ENCODE results near the gene LRRC23.

Gene LRRC23

DNA sequence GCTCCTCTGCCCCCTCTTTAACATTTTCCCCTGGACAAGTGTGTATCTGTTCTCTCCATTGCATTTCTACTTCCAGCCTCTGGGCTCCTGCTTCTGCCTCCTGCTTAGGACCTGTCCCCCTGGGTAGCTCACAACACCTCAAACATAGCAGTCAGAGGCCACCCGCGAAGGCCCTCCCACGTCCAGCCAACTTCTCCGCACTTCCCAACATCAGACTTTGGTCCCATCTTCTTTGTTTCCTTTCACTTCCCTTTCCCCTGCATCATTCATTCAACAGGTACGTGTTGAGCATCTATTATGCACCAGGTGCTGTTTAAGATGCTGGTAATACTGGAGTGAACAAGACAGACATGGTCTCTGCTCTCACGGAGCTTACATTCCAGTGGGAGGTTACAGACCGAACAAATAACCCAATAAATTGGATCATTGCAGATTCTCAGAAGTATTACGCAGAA is 42.3 kb downstream of the LRRC23 start:
- no peak for DNase-seq

DNA sequence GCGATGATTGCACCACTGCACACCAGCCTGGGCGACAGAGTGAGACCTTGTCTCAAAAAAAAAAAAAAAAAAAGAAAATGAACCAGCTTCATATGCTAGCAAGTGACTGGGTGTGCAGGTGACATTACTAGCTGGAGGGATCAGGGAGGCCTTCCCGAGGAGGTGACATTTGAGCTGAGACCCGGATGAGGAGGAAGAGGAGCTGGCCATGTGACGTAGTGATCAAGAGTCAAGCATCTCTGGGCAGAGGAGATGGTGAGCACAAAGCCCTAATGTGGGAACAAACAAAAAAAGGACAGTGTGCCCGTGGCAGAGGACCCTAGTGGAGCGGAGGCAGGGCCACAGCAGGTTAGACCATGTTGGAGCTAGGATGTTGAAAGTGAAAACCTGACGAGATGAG is 43.0 kb downstream of the LRRC23 start:
- no peak for DNase-seq

DNA sequence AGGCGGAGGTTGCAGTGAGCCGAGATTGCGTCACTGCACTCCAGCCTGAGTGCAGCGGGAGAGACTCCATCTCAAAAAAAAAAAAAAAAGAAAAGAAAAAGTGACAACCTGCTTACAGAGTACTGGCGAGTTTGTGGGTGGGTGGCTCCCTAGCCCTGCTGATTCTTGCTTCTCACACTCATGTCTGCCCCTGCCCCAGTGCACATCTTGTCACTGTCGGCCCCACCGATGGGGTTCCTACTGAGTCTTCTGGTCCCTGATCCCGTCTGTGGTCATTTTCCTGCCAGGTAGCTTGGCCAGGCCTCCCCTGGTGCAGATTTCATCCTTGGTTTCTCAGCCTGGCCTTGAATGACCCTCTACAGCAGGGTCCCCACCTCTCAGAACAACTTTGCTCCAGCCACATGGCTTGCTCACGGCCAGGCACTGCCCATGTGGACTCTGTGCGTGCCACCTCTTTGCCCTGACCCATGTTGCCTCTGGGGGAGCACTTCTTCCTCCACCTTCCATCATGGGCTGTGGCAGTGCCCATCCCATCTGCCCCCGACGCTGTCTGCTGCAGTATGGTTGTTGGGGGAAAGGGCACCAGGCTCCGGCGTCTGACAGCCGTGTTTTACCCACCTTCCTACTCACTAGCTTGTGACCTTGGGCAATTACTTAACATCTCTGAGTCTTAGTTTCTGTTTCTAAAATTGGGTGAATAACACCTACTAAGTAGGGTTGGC is 44.4 kb downstream of the LRRC23 start:
- DNase-seq: no peak

DNA sequence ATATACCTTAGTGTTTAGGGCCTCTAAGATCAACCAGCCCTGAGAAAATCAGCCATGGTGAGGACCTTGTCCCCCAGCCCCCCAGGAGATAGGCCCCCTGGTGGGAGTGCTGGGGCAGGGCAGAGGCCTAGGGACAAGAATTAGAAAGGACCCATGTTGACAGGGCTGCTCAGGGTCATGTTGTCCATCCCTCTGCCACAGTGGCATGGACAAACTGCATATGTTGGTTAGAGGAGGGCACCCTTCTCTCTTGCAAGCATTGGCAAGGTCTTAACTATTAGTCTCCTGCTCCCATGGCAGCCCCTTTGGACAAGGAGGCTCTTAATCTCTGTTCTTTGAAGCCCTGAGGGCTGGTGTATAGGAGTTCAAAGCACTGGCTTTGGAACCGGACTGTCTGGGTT is 45.8 kb downstream of the LRRC23 start:
- DNase-seq: no peak

DNA sequence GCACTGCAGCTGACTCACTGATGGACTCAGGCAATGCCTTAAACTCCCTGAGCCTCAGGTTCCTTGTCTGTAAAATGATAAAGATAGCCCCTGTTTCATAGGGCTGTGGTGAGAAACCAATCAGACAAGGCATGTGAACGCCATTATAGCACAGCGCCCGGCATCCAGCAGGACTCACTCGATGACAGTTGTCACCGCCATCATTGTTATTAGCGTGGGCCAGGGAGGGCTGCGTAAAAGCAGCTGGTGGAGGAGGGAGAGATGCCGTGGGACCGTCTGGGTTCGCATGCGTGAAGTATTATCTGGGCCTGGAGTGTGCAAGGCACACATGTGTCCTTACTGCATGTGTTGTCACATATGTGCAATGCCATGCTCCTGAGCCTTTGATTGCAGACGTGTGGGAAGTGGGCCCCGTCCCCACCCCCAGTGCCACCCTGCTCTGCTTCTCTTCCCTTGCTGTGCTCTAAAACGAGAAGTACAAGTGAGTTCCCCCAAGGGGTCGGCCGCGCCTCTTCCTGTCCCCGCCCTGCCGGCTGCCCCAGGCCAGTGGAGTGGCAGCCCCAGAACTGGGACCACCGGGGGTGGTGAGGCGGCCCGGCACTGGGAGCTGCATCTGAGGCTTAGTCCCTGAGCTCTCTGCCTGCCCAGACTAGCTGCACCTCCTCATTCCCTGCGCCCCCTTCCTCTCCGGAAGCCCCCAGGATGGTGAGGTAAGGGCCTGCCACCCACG is 46.4 kb downstream of the LRRC23 start, which contains the start of gene PTPN6:
PTPN6 (plus strand) TSS at position 546 of the 730 bp plus-strand sequence; CDS start at position 703, 157 bp downstream.
- no peak for DNase-seq

DNA sequence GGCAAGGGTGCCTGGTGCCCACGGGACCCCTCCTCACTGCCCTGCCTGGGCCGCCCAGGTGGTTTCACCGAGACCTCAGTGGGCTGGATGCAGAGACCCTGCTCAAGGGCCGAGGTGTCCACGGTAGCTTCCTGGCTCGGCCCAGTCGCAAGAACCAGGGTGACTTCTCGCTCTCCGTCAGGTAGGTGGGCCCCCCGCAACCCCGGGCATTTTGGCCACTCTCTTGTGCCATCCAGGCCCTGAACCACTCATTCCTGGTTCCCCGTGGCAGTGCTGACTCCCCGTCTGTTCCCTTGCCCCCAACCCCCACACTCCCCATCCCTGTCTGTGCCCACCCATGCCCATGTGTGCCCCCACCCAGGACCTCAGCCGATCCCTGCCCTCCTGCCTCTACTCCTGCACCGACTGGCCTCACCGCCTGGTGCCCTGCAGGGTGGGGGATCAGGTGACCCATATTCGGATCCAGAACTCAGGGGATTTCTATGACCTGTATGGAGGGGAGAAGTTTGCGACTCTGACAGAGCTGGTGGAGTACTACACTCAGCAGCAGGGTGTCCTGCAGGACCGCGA is 47.0 kb downstream of the LRRC23 start:
- no peak for DNase-seq

DNA sequence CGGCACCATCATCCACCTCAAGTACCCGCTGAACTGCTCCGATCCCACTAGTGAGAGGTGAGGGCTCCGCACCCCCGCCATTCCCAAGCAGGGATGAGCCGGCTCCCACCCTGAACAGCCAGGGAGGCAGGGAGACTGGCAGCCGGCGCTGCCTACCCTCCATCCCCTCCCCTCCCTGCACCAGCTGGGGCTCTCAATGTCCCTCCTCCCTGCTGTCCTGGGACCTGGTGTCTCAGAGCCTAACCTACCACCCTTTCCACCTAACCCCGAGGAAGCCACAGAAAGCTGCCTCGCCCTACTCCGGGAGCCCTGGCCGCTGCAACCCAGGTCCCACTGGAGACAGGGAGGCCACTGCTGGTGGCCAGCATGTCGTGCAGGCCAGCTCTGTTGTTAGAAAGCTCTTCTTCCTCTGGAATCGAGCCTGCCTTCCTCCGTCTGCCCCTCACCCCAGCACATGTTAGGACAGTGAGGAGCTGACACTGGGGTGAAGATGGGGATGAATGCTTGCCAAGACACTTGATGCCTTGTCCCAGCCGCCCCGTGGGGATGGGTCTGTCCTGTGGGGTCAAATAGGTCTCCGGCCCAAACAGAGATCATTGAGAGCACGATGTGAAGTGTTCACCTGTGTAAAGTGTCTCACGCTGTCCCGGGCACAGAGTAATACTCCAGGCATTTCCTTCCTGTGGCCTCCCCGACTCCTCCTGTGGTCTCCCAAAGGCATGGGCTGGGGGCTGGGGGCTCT is 47.7 kb downstream of the LRRC23 start:
- DNase-seq: no peak

DNA sequence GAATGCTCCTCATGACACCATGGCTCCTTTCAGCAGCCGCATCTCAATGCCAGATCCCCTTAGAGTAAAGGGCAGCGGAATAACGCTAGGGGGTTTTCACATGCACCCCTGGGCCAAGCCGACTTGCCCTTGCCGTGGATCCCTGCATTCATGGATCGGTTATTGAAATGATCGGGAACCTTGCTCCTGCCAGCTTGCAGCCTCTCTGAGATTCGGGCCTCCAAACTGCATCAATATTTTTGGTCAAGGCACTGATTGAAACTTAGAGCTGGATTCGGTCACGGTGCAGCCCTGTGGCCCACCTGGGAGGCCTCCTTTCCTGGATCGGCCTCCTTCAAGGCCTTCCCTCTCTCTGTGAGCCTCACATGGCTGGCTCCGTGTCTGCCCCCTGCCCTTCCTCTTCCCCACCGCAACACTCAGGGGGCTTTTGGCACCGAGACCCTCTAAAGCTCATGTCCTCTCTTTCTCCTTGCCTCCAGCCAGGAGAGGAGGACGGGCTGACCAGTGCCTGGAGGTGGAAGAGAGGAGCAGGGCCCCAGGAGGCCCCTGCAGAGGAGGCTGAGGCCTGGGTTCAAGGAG is 48.3 kb downstream of the LRRC23 start:
- no peak for DNase-seq

DNA sequence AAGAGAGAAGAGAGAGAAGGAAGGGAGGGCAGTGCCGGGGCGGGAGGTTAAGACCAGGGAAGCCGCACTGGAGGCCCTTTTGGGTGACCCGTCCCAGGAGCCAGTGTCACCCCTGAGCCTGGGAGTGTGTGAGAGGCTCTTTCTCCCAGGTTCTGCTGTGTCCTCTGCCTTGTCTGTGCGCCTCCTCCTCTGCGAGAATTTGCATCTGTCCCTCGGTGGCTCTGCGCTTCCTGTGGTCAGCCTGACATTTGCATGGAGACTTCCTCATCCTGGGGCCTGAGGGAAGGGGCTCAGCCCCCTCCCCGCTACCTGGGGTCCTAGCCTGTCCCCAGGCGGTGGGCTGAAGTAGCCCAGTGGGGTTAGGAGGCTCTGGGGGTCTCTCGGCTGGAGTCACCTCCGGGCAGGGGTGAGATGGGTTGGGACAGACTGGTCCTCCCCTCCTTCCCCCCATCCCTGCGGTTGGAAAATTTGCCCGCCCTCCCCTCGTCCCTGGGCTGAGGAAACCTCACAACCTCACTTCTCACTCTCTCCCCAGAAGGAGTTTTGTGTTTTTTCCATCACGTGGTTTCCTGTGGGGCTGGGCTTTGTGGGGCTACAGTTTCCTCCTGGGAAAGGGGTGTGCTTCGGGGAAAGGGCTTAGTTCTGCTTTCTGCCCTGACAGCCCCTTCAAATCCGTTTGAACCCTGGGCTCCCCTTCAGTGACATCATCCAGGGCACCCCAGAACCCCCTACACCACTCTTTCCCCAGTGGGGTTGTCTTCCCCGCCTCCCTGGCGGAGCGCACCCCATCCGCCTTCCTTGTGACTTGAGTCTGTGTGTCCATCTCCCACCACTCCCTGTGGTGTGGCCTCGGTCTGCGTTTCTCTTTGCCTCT is 49.1 kb downstream of the LRRC23 start:
- no peak for DNase-seq

DNA sequence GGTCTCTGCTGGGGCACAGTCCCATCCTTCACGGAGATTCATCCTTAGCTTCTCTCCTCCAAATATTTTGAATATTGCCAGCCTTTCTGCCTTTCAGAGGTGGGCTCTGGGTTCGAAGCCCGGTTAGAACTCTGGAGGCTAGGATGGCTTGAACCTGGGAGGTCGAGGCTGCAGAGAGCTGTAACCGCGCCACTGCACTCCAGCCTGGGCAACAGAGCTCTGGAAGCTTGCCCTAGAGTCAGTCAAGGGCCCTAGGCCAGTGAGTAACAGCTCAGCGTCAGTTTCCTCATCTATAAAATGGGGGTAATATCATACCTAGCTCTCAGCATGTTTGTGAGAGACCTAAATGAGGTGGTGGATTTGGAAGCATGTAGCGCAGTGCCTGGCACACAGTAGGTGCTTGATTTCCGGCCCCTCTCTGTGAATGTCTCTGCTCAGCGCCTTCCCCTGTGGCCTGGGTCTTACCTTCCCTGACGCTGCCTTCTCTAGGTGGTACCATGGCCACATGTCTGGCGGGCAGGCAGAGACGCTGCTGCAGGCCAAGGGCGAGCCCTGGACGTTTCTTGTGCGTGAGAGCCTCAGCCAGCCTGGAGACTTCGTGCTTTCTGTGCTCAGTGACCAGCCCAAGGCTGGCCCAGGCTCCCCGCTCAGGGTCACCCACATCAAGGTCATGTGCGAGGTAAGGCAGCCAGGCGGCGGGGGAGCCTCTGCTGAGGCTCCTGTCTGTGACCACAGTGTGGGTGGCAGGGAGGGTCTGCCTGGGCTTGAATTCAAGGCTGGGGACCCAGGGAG is 49.9 kb downstream of the LRRC23 start:
- DNase-seq: no peak

DNA sequence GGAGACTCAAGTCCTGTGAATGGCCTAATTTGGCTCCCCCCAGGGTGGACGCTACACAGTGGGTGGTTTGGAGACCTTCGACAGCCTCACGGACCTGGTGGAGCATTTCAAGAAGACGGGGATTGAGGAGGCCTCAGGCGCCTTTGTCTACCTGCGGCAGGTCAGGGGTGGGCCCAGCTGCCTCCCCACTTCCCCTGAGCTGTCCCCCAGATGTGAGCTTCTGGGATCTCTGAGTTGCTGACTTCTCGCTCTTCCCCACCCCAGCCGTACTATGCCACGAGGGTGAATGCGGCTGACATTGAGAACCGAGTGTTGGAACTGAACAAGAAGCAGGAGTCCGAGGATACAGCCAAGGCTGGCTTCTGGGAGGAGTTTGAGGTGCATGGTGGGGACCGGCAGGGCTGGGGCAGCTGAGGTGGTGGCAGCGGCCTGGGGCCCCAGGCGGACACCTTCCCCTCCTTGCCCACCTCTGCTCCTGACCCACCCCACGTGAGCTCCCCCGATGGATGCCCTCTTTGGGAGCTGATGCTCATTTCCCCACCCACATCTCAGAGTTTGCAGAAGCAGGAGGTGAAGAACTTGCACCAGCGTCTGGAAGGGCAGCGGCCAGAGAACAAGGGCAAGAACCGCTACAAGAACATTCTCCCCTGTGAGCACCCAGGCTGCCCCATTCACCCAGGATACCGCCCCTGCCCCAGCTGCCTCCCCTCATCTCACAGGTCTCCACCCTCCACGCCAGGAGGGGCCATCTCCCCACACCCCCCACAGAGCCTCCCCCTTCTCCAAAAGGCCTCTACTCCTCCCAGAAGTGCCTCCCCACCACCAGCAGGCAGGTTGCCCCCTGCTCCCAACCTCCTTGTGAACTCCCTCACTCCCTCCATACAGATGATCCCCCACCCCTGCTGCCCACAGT is 50.7 kb downstream of the LRRC23 start:
- no peak for DNase-seq

DNA sequence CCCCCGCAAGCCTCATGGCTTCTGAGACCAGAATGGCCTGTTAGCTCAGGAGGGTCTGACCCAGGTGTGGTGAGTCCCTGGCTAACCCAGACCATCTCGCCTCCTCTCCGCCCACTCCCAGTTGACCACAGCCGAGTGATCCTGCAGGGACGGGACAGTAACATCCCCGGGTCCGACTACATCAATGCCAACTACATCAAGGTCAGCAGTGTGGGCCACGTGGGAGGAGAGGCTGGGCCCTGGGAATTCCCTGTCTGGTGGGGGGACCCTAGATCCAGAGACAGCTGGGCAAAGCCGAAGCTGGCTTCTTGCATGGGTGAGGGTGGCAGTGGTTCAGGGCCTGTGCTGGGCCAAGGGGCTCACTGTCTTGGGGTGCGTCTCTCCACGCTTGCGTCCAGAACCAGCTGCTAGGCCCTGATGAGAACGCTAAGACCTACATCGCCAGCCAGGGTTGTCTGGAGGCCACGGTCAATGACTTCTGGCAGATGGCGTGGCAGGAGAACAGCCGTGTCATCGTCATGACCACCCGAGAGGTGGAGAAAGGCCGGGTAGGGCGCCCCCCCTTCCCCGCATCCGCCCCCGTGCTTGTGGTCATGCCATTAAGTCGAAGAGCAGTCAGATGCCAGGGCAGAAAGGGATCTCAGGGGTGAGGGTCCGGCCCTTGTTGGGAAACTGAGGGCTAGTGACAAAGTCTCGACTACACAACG is 51.6 kb downstream of the LRRC23 start:
- no peak for DNase-seq

DNA sequence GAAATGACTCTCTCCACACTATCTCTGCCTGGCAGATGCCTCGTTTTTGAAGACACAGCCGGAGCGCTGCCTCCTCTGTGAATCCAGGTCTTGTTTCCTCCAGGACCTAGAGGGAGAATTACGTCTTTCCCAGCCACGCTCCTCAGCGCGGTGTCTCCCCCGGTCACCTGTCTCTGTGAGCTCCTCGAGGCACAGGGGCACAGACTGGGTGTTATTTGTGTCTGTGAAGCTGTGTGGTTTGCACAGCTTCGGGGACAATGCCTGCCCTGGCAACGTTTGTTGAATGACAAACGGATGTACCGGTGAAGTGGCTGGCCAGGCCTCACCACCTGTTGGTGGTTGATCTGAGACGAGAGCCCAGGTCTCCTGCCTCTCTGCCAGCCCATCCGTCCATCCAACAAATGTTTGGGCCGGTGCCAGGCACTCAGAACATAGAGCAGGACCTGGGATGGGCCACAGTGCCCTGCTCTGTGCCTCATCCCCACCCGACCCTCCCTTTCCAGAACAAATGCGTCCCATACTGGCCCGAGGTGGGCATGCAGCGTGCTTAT is 52.6 kb downstream of the LRRC23 start:
- no peak for DNase-seq

DNA sequence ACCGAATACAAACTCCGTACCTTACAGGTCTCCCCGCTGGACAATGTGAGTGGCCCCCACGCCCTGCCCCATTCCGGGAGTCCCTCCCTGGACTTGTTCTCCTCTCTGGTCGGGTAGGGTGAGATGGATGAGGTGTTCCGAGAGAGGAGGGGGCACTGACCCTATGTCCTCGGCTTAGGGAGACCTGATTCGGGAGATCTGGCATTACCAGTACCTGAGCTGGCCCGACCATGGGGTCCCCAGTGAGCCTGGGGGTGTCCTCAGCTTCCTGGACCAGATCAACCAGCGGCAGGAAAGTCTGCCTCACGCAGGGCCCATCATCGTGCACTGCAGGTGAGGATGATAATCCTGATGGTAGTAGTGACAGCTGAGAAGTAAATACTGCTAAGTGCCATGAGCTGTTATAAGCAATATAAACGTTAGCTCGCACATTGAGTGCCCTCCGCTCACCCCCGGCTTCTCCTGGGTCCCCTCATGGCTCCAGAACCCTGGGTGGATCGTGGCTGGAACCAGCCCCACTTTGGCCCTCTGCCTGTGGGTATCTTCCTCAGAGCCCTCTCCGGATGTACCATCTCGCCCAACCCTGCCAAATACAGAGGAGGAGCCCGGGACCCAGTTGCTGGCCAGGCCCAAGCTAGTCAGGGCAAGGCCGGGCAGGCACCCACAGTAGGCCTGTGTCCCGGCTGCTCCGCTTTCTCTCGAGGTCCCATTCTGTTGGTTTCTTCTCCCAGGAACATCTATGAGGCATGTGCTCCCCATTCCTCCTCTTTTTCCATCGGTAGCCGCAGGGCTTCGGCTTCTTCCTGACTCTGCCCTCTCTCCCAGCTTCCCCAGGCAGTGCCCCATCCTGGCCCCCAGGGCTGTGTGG is 53.4 kb downstream of the LRRC23 start:
- no peak for DNase-seq

DNA sequence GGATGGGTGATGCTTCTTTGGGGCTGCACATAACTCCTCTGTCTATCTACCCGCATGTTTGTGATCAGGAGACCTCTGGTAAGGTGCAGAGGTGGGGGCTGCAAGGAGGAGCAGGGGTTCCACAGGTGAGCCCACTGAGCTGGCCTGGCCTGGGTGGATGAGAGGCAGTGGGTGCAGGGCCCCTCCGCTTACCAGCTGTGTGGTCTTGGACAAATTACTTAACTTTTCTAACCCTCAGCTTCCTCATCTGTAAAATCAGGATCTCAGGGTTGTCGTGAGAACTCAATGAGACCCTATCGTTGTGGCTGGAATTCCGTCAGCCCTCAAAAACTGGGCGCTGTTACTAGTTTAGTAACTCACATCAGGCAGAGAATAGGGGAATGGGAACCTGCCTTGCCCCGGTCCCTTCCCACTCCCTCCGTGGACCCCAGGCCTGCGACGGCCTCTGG is 54.0 kb downstream of the LRRC23 start:
- no peak for DNase-seq

DNA sequence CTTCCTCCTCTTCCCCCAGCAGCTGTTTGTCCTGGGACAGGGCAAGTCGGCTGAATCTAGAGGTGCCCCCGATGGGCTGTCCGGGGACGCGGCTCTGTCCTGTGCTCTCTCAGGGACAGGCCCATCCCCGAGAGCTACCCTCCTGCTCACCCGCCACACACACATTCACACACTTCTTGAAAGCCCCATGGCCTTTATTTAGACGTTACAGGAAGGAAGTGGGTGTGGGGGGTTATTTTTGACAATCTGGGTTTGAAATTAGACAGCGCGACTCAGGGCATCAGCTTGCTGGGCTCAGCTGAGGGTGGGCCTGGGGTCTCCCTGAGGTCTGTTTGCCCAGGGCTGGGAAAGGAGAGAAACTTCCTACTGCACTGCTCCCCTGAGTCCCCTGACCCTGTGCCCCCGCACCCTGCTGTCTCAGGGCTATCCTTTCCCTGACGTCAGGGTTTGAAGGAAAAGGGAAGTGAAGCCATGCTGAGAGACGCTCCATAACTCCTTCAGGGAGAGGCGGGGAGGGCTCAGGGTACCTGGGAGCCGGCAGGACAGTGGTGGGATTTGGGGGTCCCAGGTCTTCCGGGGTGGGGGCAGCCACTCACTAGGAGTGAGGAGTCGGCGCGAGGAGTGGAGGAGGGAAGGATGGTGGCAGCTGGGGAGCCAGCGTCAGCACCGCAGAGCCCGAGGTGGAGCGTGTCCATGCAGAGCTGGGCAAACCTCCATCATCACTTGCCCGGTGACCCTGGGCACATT is 54.6 kb downstream of the LRRC23 start:
- no peak for DNase-seq

Data from NCI-H2171 treated with DMSO at 0.1 percent for 48 hours (cell line).